B cell (primary cell): ENCODE results near the gene NES. TPM values are rescaled to one million over a fixed set of nuclear protein-coding genes. Genes with fewer than 3 reads are reported as not detected.

ENCODE experiments used
- ATAC-seq: fragments of 200-7000 bp; cut with Tn5 transposase; one replicate; pipeline ENCODE4 v1.10.0; 2021; ENCODE audit warnings: low read depth, mild to moderate bottlenecking, moderate number of reproducible peaks, moderate library complexity
- CTCF ChIA-PET: fragments of 350-600 bp; sonication (Branson Sonifier 250); formaldehyde crosslinking; loops from one replicate; lab custom pipeline; 2021; ENCODE audit warnings: antibody characterized with exemption, inconsistent platforms; lab: Charles Lee
- POLR2A ChIA-PET: fragments of 350-600 bp; sonication (Branson Sonifier 250); formaldehyde crosslinking; loops from one replicate; lab custom pipeline; 2021; ENCODE audit warnings: antibody characterized with exemption; lab: Charles Lee
- DNase-seq: peaks from one replicate; pipeline ENCODE4 v3.0.0; 2013
- H2AFZ ChIP-seq: 2 replicates; pipeline ENCODE4 v1.6.1; 2012; ENCODE audit warnings: mild to moderate bottlenecking, low read depth, low read length; ENCODE audit not compliant: insufficient read depth, poor library complexity, severe bottlenecking
- H3K27ac ChIP-seq, 2 donors: 1 replicate in 1 of 2; 2 replicates in 1 of 2; pipeline ENCODE4 v1.5.1; 2012 to 2013; ENCODE audit warnings: low read length in 2 of 2, mild to moderate bottlenecking in 2 of 2, moderate library complexity in 1 of 2
- H3K27me3 ChIP-seq, 4 experiments: fragments of 200-600 bp in 1 of 4; sonication (generic) in 1 of 4; replicated peaks in 1 of 4; 1 replicate in 2 of 4; 2 replicates in 2 of 4; pipeline versions ENCODE4 v1.6.1 to v1.7.0; 2013 to 2016; ENCODE audit warnings: low read length in 3 of 4, mild to moderate bottlenecking in 2 of 4, mixed read lengths in 1 of 4, moderate library complexity in 1 of 4; ENCODE audit not compliant: insufficient read depth in 4 of 4, control insufficient read depth in 3 of 4; ENCODE audit errors: control extremely low read depth in 1 of 4
- H3K36me3 ChIP-seq, 2 experiments: replicated peaks in 1 of 2; 1 replicate in 1 of 2; 2 replicates in 1 of 2; pipeline versions ENCODE4 v1.6.1 to v1.7.1; 2013; ENCODE audit warnings: low read length in 1 of 2; ENCODE audit not compliant: insufficient read depth in 2 of 2, control insufficient read depth in 1 of 2; ENCODE audit errors: control extremely low read depth in 1 of 2, extremely low read depth in 1 of 2
- H3K4me1 ChIP-seq, 2 donors: fragments of 200-600 bp in 1 of 2; sonication (generic) in 1 of 2; 1 replicate in 1 of 2; 2 replicates in 1 of 2; pipeline versions ENCODE4 v1.5.1 to v1.6.1; 2013 to 2017; ENCODE audit warnings: low read length in 2 of 2; ENCODE audit not compliant: control insufficient read depth in 2 of 2, insufficient read depth in 2 of 2
- H3K4me2 ChIP-seq: replicated peaks from 2 replicates; pipeline ENCODE3; 2012; ENCODE audit warnings: mild to moderate bottlenecking, low read depth, low read length; ENCODE audit not compliant: poor library complexity, severe bottlenecking
- H3K4me3 ChIP-seq, 5 experiments: fragments of 200-600 bp in 1 of 5; sonication (generic) in 1 of 5; 1 replicate in 3 of 5; 2 replicates in 2 of 5; pipeline versions ENCODE4 v1.5.1 to v1.7.0; 2011 to 2016; ENCODE audit warnings: low read length in 4 of 5, mild to moderate bottlenecking in 4 of 5, low read depth in 2 of 5, control low read depth in 1 of 5, moderate library complexity in 1 of 5; ENCODE audit not compliant: insufficient read depth in 1 of 5; ENCODE audit errors: control extremely low read depth in 1 of 5, extremely low read depth in 1 of 5
- H3K79me2 ChIP-seq: fragments of 200-600 bp; sonication (generic); one replicate; pipeline ENCODE4 v1.6.0; 2016; ENCODE audit warnings: low read length; ENCODE audit not compliant: control insufficient read depth, insufficient read depth
- H3K9ac ChIP-seq: fragments of 200-600 bp; sonication (generic); 2 replicates; pipeline ENCODE4 v1.6.1; 2017; ENCODE audit warnings: mild to moderate bottlenecking, low read length, moderate library complexity
- H3K9me3 ChIP-seq, 3 donors: one replicate each; pipeline versions ENCODE4 v1.6.1 to v1.7.1; 2013; ENCODE audit warnings: low read length in 2 of 3; ENCODE audit not compliant: control insufficient read depth in 2 of 3, insufficient read depth in 1 of 3; ENCODE audit errors: control extremely low read depth in 1 of 3
- H4K20me1 ChIP-seq: 2 replicates; pipeline ENCODE4 v1.6.0; 2012; ENCODE audit warnings: mild to moderate bottlenecking, low read length; ENCODE audit not compliant: insufficient read depth, control insufficient read depth, poor library complexity, severe bottlenecking
- H3K27ac Mint-ChIP-seq: one replicate; pipeline ENCODE4 v1.8.0; 2021; ENCODE audit warnings: mixed read lengths
- H3K27me3 Mint-ChIP-seq: one replicate; pipeline ENCODE4 v1.8.0; 2021; ENCODE audit warnings: mixed read lengths
- H3K4me1 Mint-ChIP-seq: one replicate; pipeline ENCODE4 v1.8.0; 2021; ENCODE audit warnings: mixed read lengths
- H3K4me3 Mint-ChIP-seq: one replicate; pipeline ENCODE4 v1.8.0; 2021; ENCODE audit warnings: mixed read lengths
- H3K9me3 Mint-ChIP-seq: one replicate; pipeline ENCODE4 v1.8.0; 2022; ENCODE audit warnings: mixed read lengths; ENCODE audit not compliant: insufficient read depth
- EZH2 ChIP-seq: IDR thresholded peaks from 2 replicates; pipeline ENCODE4 v1.6.1; 2012; ENCODE audit warnings: borderline replicate concordance, low read depth, mild to moderate bottlenecking, moderate library complexity, low read length; ENCODE audit not compliant: insufficient read depth, poor library complexity, severe bottlenecking
- WGBS: methylation state at CpG from one replicate; pipeline ENCODE4 v1.1.5; 2013; ENCODE audit warnings: missing lambda C conversion rate; ENCODE audit not compliant: insufficient coverage; 5-methylcytosine and 5-hydroxymethylcytosine counted together
- intact Hi-C: fragments of 100-400 bp; cut with micrococcal nuclease; formaldehyde crosslinking; loops from one replicate; pipeline ENCODE4 v1.10.0; 2022
- polyA plus RNA-seq: library from polyadenylated mRNA; depleted of rRNA; stranded (reverse); fragments of >200 nt; gene quantifications from 2 replicates; pipeline ENCODE4 v1.2.3, GENCODE V29; 2012
- total RNA-seq, 2 donors: library from RNA; stranded (reverse); fragments of 120-200 nt in 1 of 2; gene quantifications; 1 replicate in 1 of 2; 2 replicates in 1 of 2; pipeline versions ENCODE4 v1.2.3 to v1.2.4, GENCODE V29; 2013 to 2022
- TF ChIP-seq, protein P1 (sequence below): fragments of 200-600 bp; IDR thresholded peaks from one replicate; pipeline ENCODE4 v1.8.0; 2022; ENCODE audit warnings: antibody characterized with exemption, mild to moderate bottlenecking

The NES gene
- total and polyA plus RNA-seq, 2 donors (not counting 1 experiment from before 2014, with no cell fraction given), result 0.05 TPM; not detected in 1

DNA sequence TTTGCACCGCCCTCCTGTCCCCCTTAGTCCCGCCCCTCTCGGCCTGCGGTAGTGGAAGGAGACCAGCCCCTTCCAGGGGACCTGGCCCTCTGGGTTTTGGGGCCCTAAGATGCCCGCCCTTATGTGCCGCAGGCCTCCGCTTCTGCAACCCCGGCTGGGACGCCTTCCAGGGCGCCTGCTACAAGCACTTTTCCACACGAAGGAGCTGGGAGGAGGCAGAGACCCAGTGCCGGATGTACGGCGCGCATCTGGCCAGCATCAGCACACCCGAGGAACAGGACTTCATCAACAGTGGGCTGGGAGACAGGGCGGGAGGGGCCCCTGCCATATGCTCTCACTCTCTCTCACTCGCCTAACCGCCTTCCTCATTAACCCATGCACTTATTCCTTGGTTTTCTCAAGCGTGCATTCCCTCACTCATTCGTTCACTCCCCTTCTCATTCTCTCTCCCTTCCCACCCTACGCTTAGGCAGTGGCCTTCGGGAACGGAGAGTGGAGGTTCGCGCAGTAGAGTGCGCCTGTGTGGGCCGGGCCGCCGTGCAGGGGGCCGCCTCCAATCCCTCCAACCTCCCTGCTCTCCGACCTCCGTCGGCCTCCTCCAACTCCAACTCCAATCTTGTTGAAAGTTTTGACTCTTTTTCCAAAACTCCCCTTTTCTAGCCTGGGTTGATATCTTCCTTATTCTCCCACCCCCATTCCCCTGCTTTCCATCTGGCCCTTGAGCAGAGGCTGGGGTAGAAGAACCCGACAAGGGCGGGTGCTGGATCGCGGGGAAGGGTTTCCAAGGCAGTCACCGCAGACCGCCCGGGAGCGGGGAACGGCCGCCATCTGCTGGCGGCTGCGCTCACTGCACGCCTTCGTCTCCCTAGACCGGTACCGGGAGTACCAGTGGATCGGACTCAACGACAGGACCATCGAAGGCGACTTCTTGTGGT is 20.1 kb downstream of the NES start:
- no peaks in the 10 kb centered on the region for H3K36me3 ChIP-seq
- WGBS, result 2% methylated on average over 54 of the region's 54 CpGs
- Mint-ChIP-seq H3K4me1 (peaks cover 62% of the 10 kb centered on the region), H3K27me3 (peaks cover 52% of the 10 kb centered on the region), H3K4me3 (peak overlapping the region; percentile 86), H3K9me3 (no peaks in the 10 kb centered on the region), H3K27ac (peak overlapping the region; percentile 41)
- intact Hi-C loops, result loop anchor here (1.0 to 2.0 kb wide), 3 partner anchors 16 to 73 kb away; no protein-coding TSS in a partner anchor
- peak; percentile 81 for DNase-seq
- H2AFZ ChIP-seq, result peak overlapping the region; percentile 53
- no peaks in the 10 kb centered on the region for H3K9me3 ChIP-seq
- H3K4me2 ChIP-seq, result peak overlapping the region; percentile 92
- peak overlapping the region in 4 of 5 experiments; percentile 29 to 51 (median 40) for H3K4me3 ChIP-seq
- POLR2A ChIA-PET, result no interaction called here
- peaks cover 0 to 61% (median 32%) of the 10 kb centered on the region in 4 experiments for H3K27me3 ChIP-seq
- peak overlapping the region; percentile 62 for H3K9ac ChIP-seq
- no peak overlapping the region for H3K27ac ChIP-seq
- peak; percentile 76 for TF ChIP-seq EZH2
- TF ChIP-seq, protein P1, sequence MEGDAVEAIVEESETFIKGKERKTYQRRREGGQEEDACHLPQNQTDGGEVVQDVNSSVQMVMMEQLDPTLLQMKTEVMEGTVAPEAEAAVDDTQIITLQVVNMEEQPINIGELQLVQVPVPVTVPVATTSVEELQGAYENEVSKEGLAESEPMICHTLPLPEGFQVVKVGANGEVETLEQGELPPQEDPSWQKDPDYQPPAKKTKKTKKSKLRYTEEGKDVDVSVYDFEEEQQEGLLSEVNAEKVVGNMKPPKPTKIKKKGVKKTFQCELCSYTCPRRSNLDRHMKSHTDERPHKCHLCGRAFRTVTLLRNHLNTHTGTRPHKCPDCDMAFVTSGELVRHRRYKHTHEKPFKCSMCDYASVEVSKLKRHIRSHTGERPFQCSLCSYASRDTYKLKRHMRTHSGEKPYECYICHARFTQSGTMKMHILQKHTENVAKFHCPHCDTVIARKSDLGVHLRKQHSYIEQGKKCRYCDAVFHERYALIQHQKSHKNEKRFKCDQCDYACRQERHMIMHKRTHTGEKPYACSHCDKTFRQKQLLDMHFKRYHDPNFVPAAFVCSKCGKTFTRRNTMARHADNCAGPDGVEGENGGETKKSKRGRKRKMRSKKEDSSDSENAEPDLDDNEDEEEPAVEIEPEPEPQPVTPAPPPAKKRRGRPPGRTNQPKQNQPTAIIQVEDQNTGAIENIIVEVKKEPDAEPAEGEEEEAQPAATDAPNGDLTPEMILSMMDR, result peak; percentile 96
- no peaks in the 10 kb centered on the region for H4K20me1 ChIP-seq
- H3K79me2 ChIP-seq, result no peaks in the 10 kb centered on the region
- peaks cover 47 to 58% of the 10 kb centered on the region in 2 donors for H3K4me1 ChIP-seq
- ATAC-seq, result peak; percentile 52
- CTCF ChIA-PET, result interaction anchor here (0.5 to 9.0 kb wide), 19 partner anchors 7 to 319 kb away, joined by 3 to 173 read pairs (median 4); partner anchors contain the start of genes BCAN, CCT3, CRABP2 and HAPLN2
